Colonic mucosa (tissue), 4 donors: ENCODE data around the gene TRRAP. TPM values are rescaled to one million over a fixed set of nuclear protein-coding genes. Genes with fewer than 3 reads are reported as not detected.

ENCODE experiments used
- DNase-seq: peaks from one replicate; pipeline ENCODE4 v3.0.0-alpha.2; 2020
- H3K27ac ChIP-seq: fragments of 200-600 bp; one replicate; pipeline ENCODE4 v1.8.0; 2021
- H3K27me3 ChIP-seq: fragments of 200-600 bp; one replicate; pipeline ENCODE4 v1.8.0; 2021
- H3K36me3 ChIP-seq: fragments of 200-600 bp; one replicate; pipeline ENCODE4 v1.8.0; 2021
- H3K4me1 ChIP-seq: fragments of 200-600 bp; one replicate; pipeline ENCODE4 v1.8.0; 2021; ENCODE audit warnings: mild to moderate bottlenecking
- H3K4me3 ChIP-seq: fragments of 200-600 bp; one replicate; pipeline ENCODE4 v1.8.0; 2021
- H3K9ac ChIP-seq, 2 donors: one replicate each; pipeline ENCODE4 v1.7.0; 2013; ENCODE audit warnings: control low read depth in 2 of 2, low read depth in 2 of 2, low read length in 2 of 2
- H3K9me3 ChIP-seq: fragments of 200-600 bp; one replicate; pipeline ENCODE4 v1.8.0; 2021
- CTCF ChIP-seq: fragments of 200-600 bp; IDR thresholded peaks from one replicate; pipeline ENCODE4 v1.8.0; 2022; ENCODE audit warnings: antibody characterized with exemption, mild to moderate bottlenecking
- intact Hi-C: fragments of 100-400 bp; cut with DNase I; formaldehyde crosslinking; loops from one replicate; pipeline ENCODE4 v1.14.1; 2022
- total RNA-seq, 2 donors: library from RNA; stranded (reverse); fragmentation: NEBNext Ultra II Directional in 1 of 2; extraction: Animal tissue kit (Norgen Biotek cat#: 25700) in 1 of 2; gene quantifications; one replicate each; pipeline ENCODE4 v1.2.1, GENCODE V29; 2021
- donor health status: healthy.
- donor health status: DM: no; HTN: no; CAD: no.
- donor health status: DM: no; HTN: no; CAD: no.

The TRRAP gene
- total RNA-seq, 2 donors from 2014 or later: 33.3 to 39.4 TPM

- no peak overlapping the region for H3K27ac ChIP-seq
- intact Hi-C loops: no loop called here
- H3K4me3 ChIP-seq: no peak overlapping the region
- H3K27me3 ChIP-seq: no peaks in the 10 kb centered on the region
- H3K36me3 ChIP-seq: peaks cover 9% of the 10 kb centered on the region
- H3K9me3 ChIP-seq: no peaks in the 10 kb centered on the region
- DNase-seq: no peak
- no peak overlapping the region for H3K9ac ChIP-seq
- no peaks in the 10 kb centered on the region for H3K4me1 ChIP-seq
- no peak for TF ChIP-seq CTCF
These were observed 34.7 kb downstream of the TRRAP start for GRCh38 chr7:98913026-98913425.

- H3K4me1 ChIP-seq: no peaks in the 10 kb centered on the region
- H3K9ac ChIP-seq: no peak overlapping the region
- H3K27me3 ChIP-seq: no peaks in the 10 kb centered on the region
- no peak for DNase-seq
- no peaks in the 10 kb centered on the region for H3K9me3 ChIP-seq
- no peak overlapping the region for H3K27ac ChIP-seq
- intact Hi-C loops: no loop called here
- TF ChIP-seq CTCF: no peak
- H3K36me3 ChIP-seq: peaks cover 8% of the 10 kb centered on the region
- no peak overlapping the region for H3K4me3 ChIP-seq
These were observed 35.3 kb downstream of the TRRAP start for GRCh38 chr7:98913612-98914011.

DNA sequence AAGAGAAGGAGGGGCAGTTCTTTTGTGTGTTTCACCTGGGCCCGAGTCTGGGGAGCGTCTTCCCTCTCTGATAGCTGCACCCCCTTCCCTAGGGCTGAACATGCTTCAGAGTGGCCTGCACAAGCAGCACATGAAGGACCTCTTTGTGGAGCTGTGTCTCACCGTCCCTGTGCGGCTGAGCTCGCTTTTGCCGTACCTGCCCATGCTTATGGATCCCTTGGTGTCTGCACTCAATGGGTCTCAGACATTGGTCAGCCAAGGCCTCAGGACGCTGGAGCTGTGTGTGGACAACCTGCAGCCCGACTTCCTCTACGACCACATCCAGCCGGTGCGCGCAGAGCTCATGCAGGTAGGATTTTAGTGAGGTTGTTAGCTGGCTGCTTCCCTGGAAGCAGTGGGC is 39.0 kb downstream of the TRRAP start:
- intact Hi-C loops: no loop called here
- H3K4me1 ChIP-seq: no peaks in the 10 kb centered on the region
- H3K9me3 ChIP-seq: no peaks in the 10 kb centered on the region
- no peak overlapping the region for H3K4me3 ChIP-seq
- peaks cover 11% of the 10 kb centered on the region for H3K36me3 ChIP-seq
- no peak for TF ChIP-seq CTCF
- H3K9ac ChIP-seq: no peak overlapping the region
- H3K27me3 ChIP-seq: no peaks in the 10 kb centered on the region
- no peak overlapping the region for H3K27ac ChIP-seq
- no peak for DNase-seq

- no peak for DNase-seq
- Histone ChIP-seq H3K4me1 (no peaks in the 10 kb centered on the region), H3K27me3 (no peaks in the 10 kb centered on the region), H3K9me3 (no peaks in the 10 kb centered on the region), H3K36me3 (peaks cover 20% of the 10 kb centered on the region), H3K9ac (no peak overlapping the region), H3K27ac (no peak overlapping the region), H3K4me3 (no peak overlapping the region)
- no peak for TF ChIP-seq CTCF
- intact Hi-C loops: no loop called here
These were observed 43.5 kb downstream of the TRRAP start for GRCh38 chr7:98921608-98922372.

DNA sequence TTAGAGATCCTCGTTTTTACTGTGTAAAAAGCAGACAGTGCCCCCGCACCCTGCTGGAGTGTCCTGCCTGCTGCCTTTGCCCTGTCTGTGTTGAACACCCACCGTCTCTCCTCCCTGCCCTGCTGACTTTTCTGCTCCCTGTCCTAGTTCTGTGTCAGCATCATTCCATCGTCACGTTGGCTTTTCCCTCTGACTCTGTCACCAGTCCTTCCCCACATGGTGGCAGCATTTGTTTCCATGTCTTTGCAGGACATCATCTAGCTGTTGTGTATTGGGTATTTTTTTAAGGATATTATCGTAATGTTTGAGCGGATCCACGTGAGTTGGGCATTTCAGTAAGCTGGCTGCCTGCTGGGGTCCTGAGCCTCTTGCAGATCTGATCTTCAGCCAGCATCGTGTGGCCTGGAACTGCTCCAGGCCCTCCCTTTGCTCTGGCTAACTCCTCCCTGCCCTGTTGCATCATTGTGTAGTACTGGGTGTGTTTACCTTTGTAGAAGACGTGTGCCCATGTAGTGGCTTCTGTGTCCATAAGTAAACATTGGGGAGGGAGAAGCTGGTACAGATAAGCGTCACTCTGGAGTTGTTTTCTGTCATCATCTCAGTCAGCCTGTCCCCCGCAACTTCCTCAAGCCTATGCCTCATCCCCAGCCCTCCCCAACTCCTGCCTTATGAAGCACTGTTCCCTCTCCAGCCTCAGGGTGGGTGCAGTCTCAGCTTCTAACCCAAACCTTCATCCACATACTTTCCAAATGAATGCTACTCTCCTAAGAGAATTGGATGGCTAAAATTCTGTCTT is 44.3 kb downstream of the TRRAP start:
- Histone ChIP-seq H3K27me3 (no peaks in the 10 kb centered on the region), H3K4me3 (no peak overlapping the region), H3K27ac (no peak overlapping the region), H3K9me3 (no peaks in the 10 kb centered on the region), H3K4me1 (no peaks in the 10 kb centered on the region), H3K36me3 (peaks cover 25% of the 10 kb centered on the region), H3K9ac (no peak overlapping the region)
- TF ChIP-seq CTCF: no peak
- intact Hi-C loops: no loop called here
- DNase-seq: no peak
